HEK293 (cell line): Measurements from ENCODE around the gene SEMA4B.

Experiments used
- EGR2 ChIP-seq: fragments of 450-650 bp; formaldehyde crosslinking; IDR thresholded peaks from 2 replicates; pipeline ENCODE4 v1.5.1; 2016; ENCODE audit warnings: low read depth, missing biosample characterization, missing genetic modification characterization
- FEZF1 ChIP-seq: fragments of 450-650 bp; formaldehyde crosslinking; IDR thresholded peaks from 2 replicates; pipeline ENCODE4 v1.5.1; 2016; ENCODE audit warnings: missing biosample characterization, missing genetic modification characterization
- GFI1B ChIP-seq: fragments of 450-650 bp; formaldehyde crosslinking; IDR thresholded peaks from 2 replicates; pipeline ENCODE4 v1.5.1; 2016; ENCODE audit warnings: missing biosample characterization, missing genetic modification characterization
- HOXA7 ChIP-seq: sonication (generic); formaldehyde crosslinking; IDR thresholded peaks from 2 replicates; pipeline ENCODE4 v1.8.1; 2022; ENCODE audit warnings: missing genetic modification reagents, borderline replicate concordance
- HOXC10 ChIP-seq: sonication (generic); formaldehyde crosslinking; IDR thresholded peaks from 2 replicates; pipeline ENCODE4 v1.8.1; 2023; ENCODE audit warnings: mild to moderate bottlenecking, missing genetic modification reagents
- HOXD13 ChIP-seq: sonication (generic); formaldehyde crosslinking; IDR thresholded peaks from 2 replicates; pipeline ENCODE4 v1.8.0; 2022; ENCODE audit warnings: missing genetic modification reagents, borderline replicate concordance
- KLF16 ChIP-seq: fragments of 450-650 bp; formaldehyde crosslinking; IDR thresholded peaks from 2 replicates; pipeline ENCODE4 v1.5.1; 2017; ENCODE audit warnings: missing biosample characterization, missing genetic modification characterization
- MEIS1 ChIP-seq: sonication (generic); formaldehyde crosslinking; IDR thresholded peaks from 2 replicates; pipeline ENCODE4 v1.8.1; 2022; ENCODE audit warnings: missing genetic modification reagents, mild to moderate bottlenecking, borderline replicate concordance
- MZF1 ChIP-seq: fragments of 450-650 bp; formaldehyde crosslinking; IDR thresholded peaks from 2 replicates; pipeline ENCODE4 v1.5.1; 2017; ENCODE audit warnings: missing biosample characterization, missing genetic modification characterization, borderline replicate concordance
- PRDM1 ChIP-seq: fragments of 450-650 bp; formaldehyde crosslinking; IDR thresholded peaks from 2 replicates; pipeline ENCODE4; 2016; ENCODE audit warnings: missing biosample characterization, missing genetic modification characterization
- RBAK ChIP-seq: fragments of 450-650 bp; formaldehyde crosslinking; IDR thresholded peaks from 2 replicates; pipeline ENCODE4 v1.5.1; 2016; ENCODE audit warnings: missing biosample characterization, missing genetic modification characterization
- SP2 ChIP-seq: fragments of 450-650 bp; formaldehyde crosslinking; IDR thresholded peaks from 2 replicates; pipeline ENCODE4 v1.5.1; 2016; ENCODE audit warnings: missing biosample characterization, missing genetic modification characterization
- ZFP69B ChIP-seq: fragments of 450-650 bp; formaldehyde crosslinking; IDR thresholded peaks from 2 replicates; pipeline ENCODE4 v1.5.1; 2016; ENCODE audit warnings: missing biosample characterization, missing genetic modification characterization
- ZIC2 ChIP-seq: fragments of 450-650 bp; formaldehyde crosslinking; IDR thresholded peaks from 2 replicates; pipeline ENCODE4 v1.5.1; 2016; ENCODE audit warnings: missing biosample characterization, missing genetic modification characterization
- ZNF10 ChIP-seq: fragments of 450-650 bp; formaldehyde crosslinking; IDR thresholded peaks from 2 replicates; pipeline ENCODE4 v1.5.1; 2017; ENCODE audit warnings: missing biosample characterization, missing genetic modification characterization
- ZNF16 ChIP-seq: fragments of 450-650 bp; formaldehyde crosslinking; IDR thresholded peaks from 2 replicates; pipeline ENCODE4 v1.5.1; 2016; ENCODE audit warnings: low read depth, missing biosample characterization, missing genetic modification characterization
- ZNF169 ChIP-seq: fragments of 450-650 bp; formaldehyde crosslinking; IDR thresholded peaks from 2 replicates; pipeline ENCODE4 v1.5.1; 2016; ENCODE audit warnings: missing biosample characterization, missing genetic modification characterization
- ZNF311 ChIP-seq: fragments of 450-650 bp; formaldehyde crosslinking; IDR thresholded peaks from 2 replicates; pipeline ENCODE4 v1.5.1; 2017; ENCODE audit warnings: missing biosample characterization, missing genetic modification characterization, borderline replicate concordance
- ZNF341 ChIP-seq: fragments of 450-650 bp; formaldehyde crosslinking; IDR thresholded peaks from 2 replicates; pipeline ENCODE4; 2016; ENCODE audit warnings: low read depth, missing biosample characterization, missing genetic modification characterization
- ZNF529 ChIP-seq: fragments of 450-650 bp; formaldehyde crosslinking; IDR thresholded peaks from 2 replicates; pipeline ENCODE4 v1.5.1; 2017; ENCODE audit warnings: missing genetic modification characterization, missing biosample characterization; ENCODE audit not compliant: insufficient replicate concordance
- ZNF548 ChIP-seq: fragments of 450-650 bp; formaldehyde crosslinking; IDR thresholded peaks from 2 replicates; pipeline ENCODE4 v1.5.1; 2016; ENCODE audit warnings: missing biosample characterization, missing genetic modification characterization
- ZNF600 ChIP-seq: fragments of 450-650 bp; formaldehyde crosslinking; IDR thresholded peaks from 2 replicates; pipeline ENCODE4 v1.5.1; 2016; ENCODE audit warnings: missing biosample characterization, missing genetic modification characterization
- ZNF664 ChIP-seq: fragments of 450-650 bp; formaldehyde crosslinking; IDR thresholded peaks from 2 replicates; pipeline ENCODE4 v1.5.1; 2016; ENCODE audit warnings: missing biosample characterization, missing genetic modification characterization
- ZSCAN16 ChIP-seq: fragments of 450-650 bp; formaldehyde crosslinking; IDR thresholded peaks from 2 replicates; pipeline ENCODE4 v1.5.1; 2016; ENCODE audit warnings: missing biosample characterization, missing genetic modification characterization
- ZXDB ChIP-seq: fragments of 450-650 bp; formaldehyde crosslinking; IDR thresholded peaks from 2 replicates; pipeline ENCODE4 v1.5.1; 2016; ENCODE audit warnings: missing biosample characterization, missing genetic modification characterization
- TF ChIP-seq, protein P1 (sequence below): fragments of 450-650 bp; IDR thresholded peaks from 2 replicates; pipeline ENCODE4 v1.5.1; 2018; ENCODE audit warnings: missing biosample characterization, missing genetic modification characterization
- TF ChIP-seq, protein P2 (sequence below): fragments of 450-650 bp; formaldehyde crosslinking; IDR thresholded peaks from 2 replicates; pipeline ENCODE4 v1.5.1; 2017; ENCODE audit warnings: missing biosample characterization, missing genetic modification characterization
- TF ChIP-seq, protein P3 (sequence below): fragments of 450-650 bp; formaldehyde crosslinking; IDR thresholded peaks from 2 replicates; pipeline ENCODE4 v1.5.1; 2017; ENCODE audit warnings: missing biosample characterization, missing genetic modification characterization
- TF ChIP-seq, protein P4 (sequence below): fragments of 450-650 bp; formaldehyde crosslinking; IDR thresholded peaks from 2 replicates; pipeline ENCODE4 v1.5.1; 2016; ENCODE audit warnings: missing biosample characterization, missing genetic modification characterization, low read depth
- TF ChIP-seq, protein P5 (sequence below): fragments of 450-650 bp; formaldehyde crosslinking; optimal IDR thresholded peaks from 2 replicates; pipeline ENCODE3; 2016; ENCODE audit warnings: missing biosample characterization, mild to moderate bottlenecking, missing genetic modification characterization
- TF ChIP-seq, protein P6 (sequence below): IDR thresholded peaks from 2 replicates; pipeline ENCODE4 v1.6.1; 2011; ENCODE audit warnings: mild to moderate bottlenecking, low read depth, low read length, borderline replicate concordance
- TF ChIP-seq, protein P7 (sequence below): fragments of 450-650 bp; formaldehyde crosslinking; IDR thresholded peaks from 2 replicates; pipeline ENCODE4 v1.5.1; 2016; ENCODE audit warnings: missing biosample characterization, missing genetic modification characterization

SEMA4B gene

DNA sequence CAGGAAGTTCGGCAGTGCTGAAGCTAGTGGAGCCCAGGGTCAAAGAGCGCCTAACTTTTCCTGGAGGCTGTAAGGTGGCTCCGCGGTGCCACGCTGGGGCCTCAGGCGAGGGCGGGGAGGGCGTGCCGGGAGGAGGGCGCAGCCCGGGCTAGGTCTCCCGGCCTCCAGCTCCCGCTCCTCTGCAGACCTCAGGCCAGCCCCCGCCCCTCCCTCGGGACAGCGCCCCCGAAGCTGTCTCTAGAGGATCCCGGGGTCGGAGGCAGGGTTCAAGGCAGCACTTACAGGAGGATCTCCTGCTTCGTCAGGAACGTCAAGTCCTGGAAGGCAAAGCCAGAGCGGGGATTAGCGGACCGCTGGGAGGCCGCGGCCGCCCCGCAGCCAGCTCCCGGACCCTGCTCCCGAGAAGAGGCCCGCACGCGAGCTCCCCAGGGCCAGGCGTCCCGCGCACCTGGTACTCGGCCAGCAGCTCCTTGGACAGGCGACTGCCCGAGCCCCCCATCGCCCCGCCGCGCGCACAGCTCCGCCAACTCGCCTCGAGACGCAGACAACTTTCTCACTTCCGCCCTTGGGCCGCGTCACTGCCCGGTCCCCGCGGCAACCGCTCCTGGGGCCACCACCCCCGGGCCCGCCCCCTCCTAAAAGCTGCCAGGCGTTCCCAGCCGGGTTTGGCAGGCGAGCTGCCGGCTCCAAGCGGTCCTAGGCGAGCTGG is 32.4 kb downstream of the SEMA4B start, which contains the start of gene CIB1 (continued):
- TF ChIP-seq, protein P1, sequence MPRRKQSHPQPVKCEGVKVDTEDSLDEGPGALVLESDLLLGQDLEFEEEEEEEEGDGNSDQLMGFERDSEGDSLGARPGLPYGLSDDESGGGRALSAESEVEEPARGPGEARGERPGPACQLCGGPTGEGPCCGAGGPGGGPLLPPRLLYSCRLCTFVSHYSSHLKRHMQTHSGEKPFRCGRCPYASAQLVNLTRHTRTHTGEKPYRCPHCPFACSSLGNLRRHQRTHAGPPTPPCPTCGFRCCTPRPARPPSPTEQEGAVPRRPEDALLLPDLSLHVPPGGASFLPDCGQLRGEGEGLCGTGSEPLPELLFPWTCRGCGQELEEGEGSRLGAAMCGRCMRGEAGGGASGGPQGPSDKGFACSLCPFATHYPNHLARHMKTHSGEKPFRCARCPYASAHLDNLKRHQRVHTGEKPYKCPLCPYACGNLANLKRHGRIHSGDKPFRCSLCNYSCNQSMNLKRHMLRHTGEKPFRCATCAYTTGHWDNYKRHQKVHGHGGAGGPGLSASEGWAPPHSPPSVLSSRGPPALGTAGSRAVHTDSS (tag by site-specific recombination) = no peak
- TF ChIP-seq ZNF16 (no peak), HOXA7 (CRISPR knock-in tag) (no peak), ZNF10 (tag by site-specific recombination) (0 out of 2 replicates have a peak, but pooled peaks have one; percentile 7), ZNF529 (tag by site-specific recombination) (no peak), FEZF1 (tag by site-specific recombination) (no peak), ZFP69B (tag by site-specific recombination) (no peak), ZSCAN16 (tag by site-specific recombination) (no peak), MEIS1 (CRISPR knock-in tag) (no peak), KLF16 (tag by site-specific recombination) (no peak; the same call in 1 of the 2 replicates), ZNF548 (tag by site-specific recombination) (no peak), SP2 (peak; percentile 76), GFI1B (tag by site-specific recombination) (no peak), ZNF600 (tag by site-specific recombination) (peak; percentile 84), ZNF341 (tag by site-specific recombination) (peak; percentile 40), EGR2 (tag by site-specific recombination) (peak; percentile 53), ZNF169 (tag by site-specific recombination) (no peak), HOXD13 (no peak), ZNF664 (tag by site-specific recombination) (no peak), ZXDB (tag by site-specific recombination) (peak; percentile 88), MZF1 (no peak), HOXC10 (no peak), ZIC2 (tag by site-specific recombination) (peak; percentile 32; the same call in 1 of the 2 replicates), ZNF311 (tag by site-specific recombination) (no peak), RBAK (tag by site-specific recombination) (no peak), PRDM1 (tag by site-specific recombination) (no peak)
- TF ChIP-seq, protein P2, sequence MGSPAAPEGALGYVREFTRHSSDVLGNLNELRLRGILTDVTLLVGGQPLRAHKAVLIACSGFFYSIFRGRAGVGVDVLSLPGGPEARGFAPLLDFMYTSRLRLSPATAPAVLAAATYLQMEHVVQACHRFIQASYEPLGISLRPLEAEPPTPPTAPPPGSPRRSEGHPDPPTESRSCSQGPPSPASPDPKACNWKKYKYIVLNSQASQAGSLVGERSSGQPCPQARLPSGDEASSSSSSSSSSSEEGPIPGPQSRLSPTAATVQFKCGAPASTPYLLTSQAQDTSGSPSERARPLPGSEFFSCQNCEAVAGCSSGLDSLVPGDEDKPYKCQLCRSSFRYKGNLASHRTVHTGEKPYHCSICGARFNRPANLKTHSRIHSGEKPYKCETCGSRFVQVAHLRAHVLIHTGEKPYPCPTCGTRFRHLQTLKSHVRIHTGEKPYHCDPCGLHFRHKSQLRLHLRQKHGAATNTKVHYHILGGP (tag by site-specific recombination) = no peak
- TF ChIP-seq, protein P3, sequence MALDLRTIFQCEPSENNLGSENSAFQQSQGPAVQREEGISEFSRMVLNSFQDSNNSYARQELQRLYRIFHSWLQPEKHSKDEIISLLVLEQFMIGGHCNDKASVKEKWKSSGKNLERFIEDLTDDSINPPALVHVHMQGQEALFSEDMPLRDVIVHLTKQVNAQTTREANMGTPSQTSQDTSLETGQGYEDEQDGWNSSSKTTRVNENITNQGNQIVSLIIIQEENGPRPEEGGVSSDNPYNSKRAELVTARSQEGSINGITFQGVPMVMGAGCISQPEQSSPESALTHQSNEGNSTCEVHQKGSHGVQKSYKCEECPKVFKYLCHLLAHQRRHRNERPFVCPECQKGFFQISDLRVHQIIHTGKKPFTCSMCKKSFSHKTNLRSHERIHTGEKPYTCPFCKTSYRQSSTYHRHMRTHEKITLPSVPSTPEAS (tag by site-specific recombination) = no peak
- TF ChIP-seq, protein P4, sequence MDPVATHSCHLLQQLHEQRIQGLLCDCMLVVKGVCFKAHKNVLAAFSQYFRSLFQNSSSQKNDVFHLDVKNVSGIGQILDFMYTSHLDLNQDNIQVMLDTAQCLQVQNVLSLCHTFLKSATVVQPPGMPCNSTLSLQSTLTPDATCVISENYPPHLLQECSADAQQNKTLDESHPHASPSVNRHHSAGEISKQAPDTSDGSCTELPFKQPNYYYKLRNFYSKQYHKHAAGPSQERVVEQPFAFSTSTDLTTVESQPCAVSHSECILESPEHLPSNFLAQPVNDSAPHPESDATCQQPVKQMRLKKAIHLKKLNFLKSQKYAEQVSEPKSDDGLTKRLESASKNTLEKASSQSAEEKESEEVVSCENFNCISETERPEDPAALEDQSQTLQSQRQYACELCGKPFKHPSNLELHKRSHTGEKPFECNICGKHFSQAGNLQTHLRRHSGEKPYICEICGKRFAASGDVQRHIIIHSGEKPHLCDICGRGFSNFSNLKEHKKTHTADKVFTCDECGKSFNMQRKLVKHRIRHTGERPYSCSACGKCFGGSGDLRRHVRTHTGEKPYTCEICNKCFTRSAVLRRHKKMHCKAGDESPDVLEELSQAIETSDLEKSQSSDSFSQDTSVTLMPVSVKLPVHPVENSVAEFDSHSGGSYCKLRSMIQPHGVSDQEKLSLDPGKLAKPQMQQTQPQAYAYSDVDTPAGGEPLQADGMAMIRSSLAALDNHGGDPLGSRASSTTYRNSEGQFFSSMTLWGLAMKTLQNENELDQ (tag by site-specific recombination) = no peak
- TF ChIP-seq, protein P5, sequence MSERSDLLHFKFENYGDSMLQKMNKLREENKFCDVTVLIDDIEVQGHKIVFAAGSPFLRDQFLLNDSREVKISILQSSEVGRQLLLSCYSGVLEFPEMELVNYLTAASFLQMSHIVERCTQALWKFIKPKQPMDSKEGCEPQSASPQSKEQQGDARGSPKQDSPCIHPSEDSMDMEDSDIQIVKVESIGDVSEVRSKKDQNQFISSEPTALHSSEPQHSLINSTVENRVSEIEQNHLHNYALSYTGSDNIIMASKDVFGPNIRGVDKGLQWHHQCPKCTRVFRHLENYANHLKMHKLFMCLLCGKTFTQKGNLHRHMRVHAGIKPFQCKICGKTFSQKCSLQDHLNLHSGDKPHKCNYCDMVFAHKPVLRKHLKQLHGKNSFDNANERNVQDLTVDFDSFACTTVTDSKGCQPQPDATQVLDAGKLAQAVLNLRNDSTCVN (tag by site-specific recombination) = peak; percentile 91
- TF ChIP-seq, protein P6, sequence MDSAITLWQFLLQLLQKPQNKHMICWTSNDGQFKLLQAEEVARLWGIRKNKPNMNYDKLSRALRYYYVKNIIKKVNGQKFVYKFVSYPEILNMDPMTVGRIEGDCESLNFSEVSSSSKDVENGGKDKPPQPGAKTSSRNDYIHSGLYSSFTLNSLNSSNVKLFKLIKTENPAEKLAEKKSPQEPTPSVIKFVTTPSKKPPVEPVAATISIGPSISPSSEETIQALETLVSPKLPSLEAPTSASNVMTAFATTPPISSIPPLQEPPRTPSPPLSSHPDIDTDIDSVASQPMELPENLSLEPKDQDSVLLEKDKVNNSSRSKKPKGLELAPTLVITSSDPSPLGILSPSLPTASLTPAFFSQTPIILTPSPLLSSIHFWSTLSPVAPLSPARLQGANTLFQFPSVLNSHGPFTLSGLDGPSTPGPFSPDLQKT = no peak; the same call in 1 of the 2 replicates
- TF ChIP-seq, protein P7, sequence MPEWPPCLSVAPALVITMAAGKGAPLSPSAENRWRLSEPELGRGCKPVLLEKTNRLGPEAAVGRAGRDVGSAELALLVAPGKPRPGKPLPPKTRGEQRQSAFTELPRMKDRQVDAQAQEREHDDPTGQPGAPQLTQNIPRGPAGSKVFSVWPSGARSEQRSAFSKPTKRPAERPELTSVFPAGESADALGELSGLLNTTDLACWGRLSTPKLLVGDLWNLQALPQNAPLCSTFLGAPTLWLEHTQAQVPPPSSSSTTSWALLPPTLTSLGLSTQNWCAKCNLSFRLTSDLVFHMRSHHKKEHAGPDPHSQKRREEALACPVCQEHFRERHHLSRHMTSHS (tag by site-specific recombination) = no peak
